NCI-H446 (cell line): ENCODE results near the gene ZNF438.
A peak's percentile ranks its signal among the peaks of the same experiment; 100 is the strongest.
"Not testable (repeated sequence)": the region's sequence is repeated elsewhere in the genome, so short reads cannot be mapped to it uniquely, and the experiment has no call there.

Source experiments
- DNase-seq, 2 experiments: peaks; one replicate each; lab custom pipeline; 2025; lab: John Stamatoyannopoulos, UW

ZNF438 gene

GRCh38 chr10:31051703-31052102, 20.0 kb upstream of the ZNF438 start:
- no peak for DNase-seq

- no peak for DNase-seq
Observed at GRCh38 chr10:31042670-31043069, 11.0 kb upstream of the ZNF438 start.

DNA sequence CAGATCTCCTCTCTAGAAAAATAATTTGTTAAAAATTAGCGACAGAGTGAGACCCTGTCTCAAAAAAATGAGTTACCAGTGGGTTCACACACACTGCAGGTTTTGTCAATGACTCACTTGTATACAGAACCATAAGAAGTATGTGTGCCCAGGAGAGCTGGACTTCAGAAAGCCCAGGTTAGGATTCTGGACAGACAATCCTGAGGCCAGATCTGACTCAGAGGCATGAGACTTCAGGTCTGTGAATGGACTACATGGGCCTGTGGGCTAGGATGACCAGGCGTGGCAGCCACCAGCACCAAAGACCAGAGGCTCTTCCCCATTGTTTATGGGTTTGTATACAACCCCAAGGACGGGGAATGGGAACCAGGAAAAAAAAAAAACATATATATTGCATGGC, 9.3 kb upstream of the ZNF438 start:
- DNase-seq: no peak

DNA sequence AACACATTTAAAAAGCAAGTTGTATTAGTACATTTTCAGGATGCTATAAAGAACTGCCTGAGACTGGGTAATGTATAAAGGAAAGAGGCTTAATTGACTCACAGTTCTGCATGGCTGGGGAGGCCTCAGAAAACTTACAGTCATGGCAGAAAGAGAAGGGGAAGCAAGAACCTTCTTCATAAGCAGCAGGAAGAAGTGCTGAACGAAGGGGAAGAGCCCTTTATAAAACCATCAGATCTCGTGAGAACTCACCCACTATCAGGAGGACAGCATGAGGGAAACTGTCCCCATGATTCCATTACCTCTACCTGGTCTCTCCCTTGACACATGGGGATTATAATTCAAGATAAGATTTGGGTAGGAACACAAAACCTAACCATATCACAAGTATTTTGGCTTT, 7.3 kb upstream of the ZNF438 start:
- DNase-seq: not testable (repeated sequence)

DNA sequence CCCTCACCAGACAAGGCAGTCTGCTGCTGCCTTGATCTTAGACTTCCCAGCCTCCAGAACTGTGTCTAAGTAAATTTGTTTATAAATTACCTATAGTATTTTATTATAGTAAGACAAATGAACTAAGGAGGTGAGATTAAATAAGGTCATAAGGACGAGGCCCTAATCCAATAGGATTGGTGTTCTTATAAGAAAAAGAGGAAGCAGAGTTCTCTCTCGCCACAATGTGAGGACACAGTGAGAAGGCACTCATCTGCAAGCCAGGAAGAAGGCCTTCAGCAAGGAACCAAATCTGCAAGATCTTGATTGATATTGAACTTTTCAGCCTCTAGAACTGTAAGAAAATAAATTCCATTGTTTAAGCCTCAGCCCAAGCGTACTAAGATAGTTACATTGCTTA, 6.1 kb upstream of the ZNF438 start:
- DNase-seq: no peak

GRCh38 chr10:31036209-31036608, 4.5 kb upstream of the ZNF438 start:
- DNase-seq: no peak

DNA sequence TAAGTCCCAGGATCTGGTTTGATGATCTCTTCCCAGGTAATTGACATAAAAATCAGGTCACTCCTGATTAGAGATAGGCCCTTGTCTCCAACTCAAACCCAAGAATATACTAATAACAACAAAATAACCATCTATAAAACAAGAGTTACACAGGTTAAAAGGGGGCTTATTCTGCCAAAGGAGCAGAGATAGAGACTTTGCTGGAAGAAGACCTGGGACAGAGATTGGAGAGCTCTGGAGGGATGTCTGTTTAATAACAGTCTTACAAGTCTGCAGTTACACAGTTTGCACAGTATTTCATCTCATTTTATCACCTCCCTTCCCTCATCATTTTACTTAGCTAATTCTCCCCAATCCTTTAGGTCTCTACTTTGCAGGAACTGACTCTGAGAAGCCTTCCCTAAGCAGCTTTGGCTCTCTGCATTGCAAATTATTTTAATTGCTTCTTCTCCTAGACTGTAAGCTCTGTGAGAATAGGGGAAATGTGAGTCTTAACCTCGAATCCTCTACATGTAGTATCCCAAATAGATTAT, 3.7 kb upstream of the ZNF438 start:
- no peak for DNase-seq

DNA sequence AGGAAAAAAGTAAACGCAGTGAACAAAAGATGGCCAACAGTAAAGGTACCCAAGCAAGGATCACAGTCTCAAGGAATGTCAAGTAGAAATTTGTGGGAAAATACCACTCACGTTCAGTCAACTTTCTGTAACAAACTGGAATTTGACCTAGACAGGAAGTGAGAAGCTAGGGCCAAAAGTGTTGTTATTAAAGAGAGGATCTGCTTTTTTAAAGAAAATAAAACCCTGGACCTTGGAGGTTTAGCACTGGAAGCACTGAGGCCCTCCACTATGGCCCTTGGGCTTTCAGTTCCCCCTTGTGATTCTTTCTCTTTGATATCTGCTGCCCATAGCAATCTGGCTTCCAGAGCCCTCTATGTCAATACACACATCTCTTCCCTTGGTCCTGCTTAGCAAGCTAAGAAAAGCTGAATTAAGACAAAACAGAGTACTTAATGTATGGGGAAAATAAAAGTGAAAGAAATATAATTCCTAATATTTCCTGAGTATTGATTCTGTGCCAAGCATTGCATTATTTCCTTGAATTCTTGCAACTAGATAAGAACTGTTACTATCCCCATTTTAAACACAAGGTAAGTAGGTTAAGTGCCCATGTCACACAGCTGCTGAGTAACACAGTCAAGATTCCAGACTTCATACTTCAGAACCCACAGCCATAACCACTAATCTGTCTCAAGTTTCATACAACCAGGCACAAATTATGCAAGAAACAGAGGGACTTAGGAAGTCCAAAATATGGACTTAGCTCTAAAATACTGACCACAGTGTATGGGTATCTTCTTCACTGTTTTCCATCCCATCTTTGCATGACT, 2.6 kb upstream of the ZNF438 start:
- no peak for DNase-seq

GRCh38 chr10:31033147-31033546, 1.5 kb upstream of the ZNF438 start:
- no peak for DNase-seq

DNA sequence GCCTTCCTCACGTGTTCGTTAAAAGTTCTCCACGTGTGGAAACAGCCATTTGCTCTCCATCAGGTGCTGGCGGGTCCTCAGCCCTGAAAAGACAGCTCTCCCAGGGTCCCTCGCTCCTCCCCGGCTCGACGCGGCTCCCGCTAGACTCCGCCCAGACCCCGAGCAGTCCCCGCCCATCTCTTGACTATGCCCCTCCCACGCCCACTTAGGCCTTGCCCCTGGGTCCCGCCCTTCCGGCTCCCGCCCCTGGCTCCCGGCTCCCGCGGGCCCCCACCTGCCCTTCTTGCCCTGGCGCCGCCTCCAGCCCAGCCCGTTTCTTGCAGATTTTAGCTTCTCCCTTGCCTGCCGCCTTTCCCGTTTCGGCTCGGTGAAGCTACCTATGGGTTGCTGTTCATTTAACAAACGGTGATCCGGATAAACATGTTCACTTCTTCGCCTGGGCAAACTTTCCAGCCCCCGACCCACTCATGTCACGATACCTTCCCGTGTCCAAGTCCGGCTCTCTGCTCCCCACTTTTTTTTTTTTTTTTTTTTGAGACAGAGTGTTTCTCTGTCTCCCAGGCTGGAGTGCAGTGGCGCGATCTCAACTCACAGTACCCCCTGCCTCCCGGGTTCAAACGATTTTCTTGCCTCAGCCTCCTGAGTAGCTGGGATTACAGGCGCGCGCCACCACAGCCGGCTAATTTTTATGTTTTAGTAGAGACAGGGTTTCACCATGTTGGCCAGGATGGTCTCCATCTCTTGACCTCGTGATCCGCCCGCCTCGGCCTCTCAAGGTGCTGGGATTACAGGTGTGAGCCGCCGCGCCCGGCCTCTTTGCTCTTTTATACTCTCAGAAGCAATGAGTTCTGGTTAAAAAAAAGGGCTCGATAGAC, 830 bp upstream of the ZNF438 start:
- DNase-seq: peak; percentile 88 to 95

- DNase-seq: no peak
Observed at GRCh38 chr10:31031205-31031557, 484 bp downstream of the ZNF438 start.

GRCh38 chr10:31030800-31031199, 865 bp downstream of the ZNF438 start:
- DNase-seq: no peak

DNA sequence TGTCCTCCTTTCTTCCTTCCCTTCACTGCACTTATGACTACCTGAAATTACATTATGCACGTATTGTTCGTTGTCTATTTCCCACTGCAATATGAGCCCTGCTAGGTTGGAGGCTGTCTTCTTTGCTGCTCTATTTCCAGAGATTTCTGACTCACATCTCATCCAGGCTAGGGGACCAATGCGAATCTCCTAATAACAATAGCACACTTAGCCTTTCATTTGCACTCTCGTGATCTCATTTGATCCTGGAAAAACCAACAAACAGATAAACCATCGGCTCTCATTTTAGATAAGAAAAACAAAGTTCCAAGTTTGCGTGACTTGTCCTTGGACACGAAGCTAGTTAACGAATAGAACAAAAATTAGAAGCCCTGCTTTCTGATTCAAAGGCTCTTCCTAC, 1.4 kb downstream of the ZNF438 start:
- no peak for DNase-seq

DNA sequence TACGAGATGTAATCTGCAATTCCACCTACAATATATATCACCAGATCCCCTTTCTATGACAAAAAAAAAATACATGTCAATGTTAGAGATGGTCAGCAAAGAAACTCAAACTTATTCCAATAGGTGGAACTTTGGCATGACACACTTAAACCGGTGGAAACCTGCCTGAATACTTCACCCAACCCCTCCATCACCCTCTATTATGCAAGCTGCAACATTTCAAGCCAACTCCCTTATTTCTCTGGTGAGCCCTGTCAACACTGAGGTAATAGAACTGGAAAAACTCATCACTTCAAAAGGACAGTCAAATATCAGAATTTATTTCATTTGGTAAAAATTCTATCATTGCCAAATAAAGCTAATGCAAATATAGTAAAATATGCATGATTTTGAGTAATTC, 3.6 kb downstream of the ZNF438 start:
- DNase-seq: no peak

DNA sequence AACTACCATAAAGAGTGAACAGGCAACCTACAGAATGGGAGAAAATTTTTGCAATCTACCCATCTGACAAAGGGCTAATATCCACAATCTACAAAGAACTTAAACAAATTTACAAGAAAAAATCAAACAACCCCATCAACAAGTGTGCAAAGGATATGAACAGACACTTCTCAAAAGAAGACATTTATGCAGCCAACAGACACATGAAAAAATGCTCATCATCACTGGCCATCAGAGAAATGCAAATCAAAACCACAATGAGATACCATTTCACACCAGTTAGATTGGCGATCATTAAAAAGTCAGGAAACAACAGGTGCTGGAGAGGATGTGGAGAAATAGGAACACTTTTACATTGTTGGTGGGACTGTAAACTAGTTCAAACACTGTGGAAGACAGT, 5.4 kb downstream of the ZNF438 start:
- not testable (repeated sequence) for DNase-seq

DNA sequence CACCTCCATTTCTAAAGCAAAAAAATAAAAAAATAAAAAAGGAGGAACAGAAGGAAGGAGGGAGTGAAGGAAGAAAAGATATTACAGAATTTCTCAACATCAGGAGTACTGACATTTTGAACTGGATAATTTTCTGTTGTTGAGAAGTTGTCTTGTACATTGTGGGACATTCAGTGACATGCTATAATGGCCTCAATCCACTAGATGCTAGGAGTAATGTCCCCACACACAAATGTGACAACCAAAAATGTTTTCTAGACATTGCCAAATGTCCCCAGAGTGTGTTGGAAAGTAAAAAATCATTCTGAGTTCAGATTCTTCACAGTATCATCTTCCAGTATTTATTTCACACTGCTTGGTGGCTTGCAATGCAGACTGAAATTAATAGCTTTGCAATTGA, 6.5 kb downstream of the ZNF438 start:
- no peak for DNase-seq

DNA sequence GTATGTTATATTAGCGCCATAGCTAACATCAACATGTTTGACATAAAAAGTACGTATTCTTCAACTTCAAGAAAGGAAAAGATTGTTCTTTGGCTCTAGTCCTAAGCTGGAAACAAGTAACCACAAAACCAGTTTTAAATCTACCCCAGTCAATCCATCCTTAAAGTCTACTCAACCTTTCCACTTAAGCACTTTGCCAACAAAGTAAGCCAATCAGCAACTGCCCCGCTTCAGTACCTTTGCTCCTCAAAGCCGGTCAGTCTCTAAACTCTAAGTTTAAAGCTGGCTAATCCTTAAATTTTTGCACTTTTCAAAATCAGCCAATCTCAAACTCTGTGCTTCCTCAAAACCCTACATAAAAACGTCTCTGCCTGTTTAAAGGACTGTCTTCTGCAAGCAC, 8.1 kb downstream of the ZNF438 start:
- DNase-seq: no peak

DNA sequence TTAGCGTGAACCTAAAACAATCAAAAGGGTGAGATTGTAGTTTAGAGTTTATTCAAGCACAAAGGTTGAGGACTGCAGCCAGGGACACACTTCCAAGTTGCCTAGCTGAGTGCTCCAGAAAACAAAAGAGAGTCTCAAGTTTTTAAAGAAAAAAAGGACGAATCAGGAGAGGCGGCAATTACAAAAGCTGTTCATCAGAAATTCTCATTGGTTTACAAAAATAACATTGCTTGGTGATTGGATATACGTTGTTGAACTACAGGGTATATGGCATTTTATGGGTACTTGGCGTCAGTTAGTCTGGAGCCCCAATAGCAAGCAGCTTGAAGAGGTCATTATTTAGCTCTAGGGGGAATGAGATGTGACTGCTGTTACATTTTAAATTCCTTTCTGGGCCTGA, 11.5 kb downstream of the ZNF438 start:
- DNase-seq: no peak

DNA sequence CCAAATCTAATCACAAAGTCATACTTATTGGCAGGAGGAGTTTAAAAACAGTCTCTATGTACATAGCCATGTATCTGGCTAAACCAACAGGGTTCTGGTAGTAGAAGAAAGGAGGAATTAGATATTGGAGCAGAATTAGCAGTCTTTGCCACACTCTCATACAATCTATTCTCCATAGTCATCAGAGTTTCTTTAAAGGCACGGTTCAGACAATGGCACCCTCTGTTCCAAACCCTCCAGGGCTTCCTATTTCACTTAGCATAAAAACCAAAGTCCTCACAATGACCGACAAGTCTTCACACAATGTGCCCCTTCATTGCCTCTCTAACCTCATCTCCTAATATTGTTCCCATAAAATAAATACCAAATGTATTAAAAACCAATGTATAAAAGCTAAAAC, 12.7 kb downstream of the ZNF438 start:
- no peak for DNase-seq

DNA sequence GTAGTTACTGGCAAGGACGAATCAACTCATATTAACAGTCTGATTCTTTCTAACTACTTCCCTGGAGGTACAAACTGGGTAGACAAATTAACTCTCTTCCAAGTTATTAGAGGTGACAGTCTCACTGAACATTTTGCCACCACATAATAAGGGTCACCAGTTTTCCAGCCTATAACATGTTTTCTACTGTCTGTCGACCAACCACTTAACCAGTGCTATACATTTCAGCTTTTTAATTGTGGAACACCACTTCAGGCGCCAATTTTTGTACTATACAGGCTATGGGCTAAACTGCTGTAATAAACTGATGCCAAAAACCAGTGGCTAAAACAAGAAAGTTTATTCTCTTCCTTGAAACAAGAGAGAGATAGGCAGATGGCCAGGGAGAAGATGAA, 13.3 kb downstream of the ZNF438 start:
- no peak for DNase-seq

- no peak for DNase-seq
Observed at GRCh38 chr10:31017534-31018355, 13.9 kb downstream of the ZNF438 start.

- no peak for DNase-seq
Observed at GRCh38 chr10:31014161-31014875, 17.3 kb downstream of the ZNF438 start.
